ENCODE data around the gene MICALL1.
A peak's percentile ranks its signal among the peaks of the same experiment; 100 is the strongest.

Gene MICALL1

GRCh38 chr22:37905534-37906363 is at the start of gene MICALL1:
MICALL1 (plus strand) TSS chr22:37906297; CDS start chr22:37906423, 126 bp downstream.
- TF ChIP-seq TCF4 (CRISPR knock-in tag; IDR thresholded peaks at IDR 0.05; ENCODE audit: borderline replicate concordance) = no peak
- TF ChIP-seq ZNF8 (CRISPR knock-in tag; IDR thresholded peaks at IDR 0.05) = no peak
- no peak for TF ChIP-seq CSRNP3 (CRISPR knock-in tag; IDR thresholded peaks at IDR 0.05)
- no peak for TF ChIP-seq RARB (CRISPR knock-in tag; IDR thresholded peaks at IDR 0.05)
- no peak for TF ChIP-seq ESRRG (CRISPR knock-in tag; IDR thresholded peaks at IDR 0.05)
- no peak for TF ChIP-seq ZC3H10 (CRISPR knock-in tag; IDR thresholded peaks at IDR 0.05)
- no peak for TF ChIP-seq PATZ1 (CRISPR knock-in tag; IDR thresholded peaks at IDR 0.05; ENCODE audit: borderline replicate concordance)
- no peak for TF ChIP-seq BACH2 (CRISPR knock-in tag; IDR thresholded peaks at IDR 0.05; ENCODE audit: borderline replicate concordance)
- no peak for TF ChIP-seq PPARA (CRISPR knock-in tag; IDR thresholded peaks at IDR 0.05; ENCODE audit: borderline replicate concordance)
- peak; percentile 85 for ATAC-seq

GRCh38 chr22:37860796-37861421 is 45.2 kb upstream of the MICALL1 start:
- TF ChIP-seq ISL1 (CRISPR knock-in tag; IDR thresholded peaks at IDR 0.05) (no peak), ARNTL (CRISPR knock-in tag; IDR thresholded peaks at IDR 0.05; ENCODE audit: borderline replicate concordance, low read depth) (no peak), ZNF8 (CRISPR knock-in tag; IDR thresholded peaks at IDR 0.05) (no peak)
- no peak for ATAC-seq

GRCh38 chr22:37862570-37863325 is 43.3 kb upstream of the MICALL1 start:
- ATAC-seq = no peak
- TF ChIP-seq ZNF70 (CRISPR knock-in tag; IDR thresholded peaks at IDR 0.05) (no peak), CSDC2 (CRISPR knock-in tag; IDR thresholded peaks at IDR 0.05) (no peak), CSRNP3 (CRISPR knock-in tag; IDR thresholded peaks at IDR 0.05) (no peak), PPARA (CRISPR knock-in tag; IDR thresholded peaks at IDR 0.05; ENCODE audit: borderline replicate concordance) (no peak)

GRCh38 chr22:37865510-37865909 is 40.6 kb upstream of the MICALL1 start:
- TF ChIP-seq OSR1 (CRISPR knock-in tag; IDR thresholded peaks at IDR 0.05) (no peak), ZFP3 (CRISPR knock-in tag; IDR thresholded peaks at IDR 0.05) (no peak), TSHZ2 (CRISPR knock-in tag; IDR thresholded peaks at IDR 0.05) (no peak), ZNF8 (CRISPR knock-in tag; IDR thresholded peaks at IDR 0.05) (no peak), ZC3H10 (CRISPR knock-in tag; IDR thresholded peaks at IDR 0.05) (no peak), BACH2 (CRISPR knock-in tag; IDR thresholded peaks at IDR 0.05; ENCODE audit: borderline replicate concordance) (no peak), PATZ1 (CRISPR knock-in tag; IDR thresholded peaks at IDR 0.05; ENCODE audit: borderline replicate concordance) (no peak), ZNF565 (CRISPR knock-in tag; conservative IDR thresholded peaks at IDR 0.05; ENCODE audit: low read depth) (no peak), RARB (CRISPR knock-in tag; IDR thresholded peaks at IDR 0.05) (no peak), CSDC2 (CRISPR knock-in tag; IDR thresholded peaks at IDR 0.05) (no peak), ZNF70 (CRISPR knock-in tag; IDR thresholded peaks at IDR 0.05) (no peak), PPARA (CRISPR knock-in tag; IDR thresholded peaks at IDR 0.05; ENCODE audit: borderline replicate concordance) (no peak)
- ATAC-seq = no peak

Measured in SK-N-SH treated with all-trans-retinoic acid at 6 μM for 48 hours (cell line).